K562 (cell line): ENCODE measurements around the gene FBXO36. TPM values are rescaled to one million over a fixed set of nuclear protein-coding genes. Genes with fewer than 3 reads are reported as not detected.
A peak's percentile ranks its signal among the peaks of the same experiment; 100 is the strongest.

Experiments used
- CTCF ChIP-seq, 3 experiments: IDR thresholded peaks in 2 of 3; conservative IDR thresholded peaks in 1 of 3; 2 replicates each; pipeline ENCODE4 v1.5.1; 2011 to 2012; ENCODE audit warnings: low read length in 3 of 3, mild to moderate bottlenecking in 3 of 3, control low read depth in 2 of 3, improper control_type of control experiment in 1 of 3, inconsistent platforms in 1 of 3, low read depth in 1 of 3, mixed read lengths in 1 of 3, moderate library complexity in 1 of 3; ENCODE audit not compliant: insufficient read depth in 2 of 3
- CXXC5 ChIP-seq: fragments of 250-450 bp; sonication (Bioruptor Pico); IDR thresholded peaks from 2 replicates; pipeline ENCODE4 v1.8.0; 2022; ENCODE audit warnings: inconsistent platforms, mild to moderate bottlenecking, moderate library complexity
- HMG20A ChIP-seq: fragments of 450-650 bp; formaldehyde crosslinking; conservative IDR thresholded peaks from 2 replicates; pipeline ENCODE4 v1.4.0; 2020; ENCODE audit warnings: mild to moderate bottlenecking, mixed read lengths
- IRF9 ChIP-seq: fragments of 450-650 bp; IDR thresholded peaks from 2 replicates; pipeline ENCODE4 v1.6.1; 2016; ENCODE audit warnings: missing biosample characterization, missing genetic modification characterization
- MCM7 ChIP-seq, 2 experiments: fragments of 450-650 bp; IDR thresholded peaks; 2 replicates each; pipeline ENCODE4 v1.6.1; 2016 to 2018
- NCOR1 ChIP-seq: fragments of 450-650 bp; IDR thresholded peaks from 2 replicates; pipeline ENCODE4 v1.6.1; 2016; ENCODE audit warnings: mild to moderate bottlenecking, moderate library complexity
- NKRF ChIP-seq: fragments of 450-650 bp; IDR thresholded peaks from 2 replicates; pipeline ENCODE4 v1.6.1; 2016; ENCODE audit warnings: borderline replicate concordance
- U2AF1 ChIP-seq: fragments of 200-400 bp; formaldehyde crosslinking; optimal IDR thresholded peaks from 2 replicates; pipeline ENCODE3; 2017; ENCODE audit warnings: mild to moderate bottlenecking, low read depth, low read length, moderate library complexity
- polyA plus RNA-seq, 8 experiments: library from polyadenylated mRNA; depleted of rRNA in 4 of 8; stranded (reverse) in 5 of 8; unstranded in 3 of 8; fragments of >200 nt; fragmentation: Nextera tagmentation in 2 of 8; fragmentation: Illumina TruSeq in 1 of 8; extraction: Ambion mirVana in 2 of 8; extraction: Trizol in 1 of 8; gene quantifications; 2 replicates each; pipeline versions ENCODE4 v1.2.1 to v1.2.3, GENCODE V29; 2011 to 2014; ENCODE audit warnings: inconsistent platforms in 1 of 8, missing spikeins in 1 of 8
- total RNA-seq, 7 experiments: library from RNA; depleted of rRNA in 6 of 7; stranded (reverse); fragments of >200 nt in 6 of 7; fragmentation: Illumina TruSeq in 2 of 7; extraction: Trizol in 2 of 7; gene quantifications; 2 replicates each; pipeline versions ENCODE4 v1.2.1 to v1.2.3, GENCODE V29; 2011 to 2021; ENCODE audit warnings: low replicate concordance in 1 of 7

FBXO36 gene
- total and polyA plus RNA-seq, 9 of the 15 experiments (the other 6 are each of a cell fraction or from before 2014, with no cell fraction given), result 0.40 to 0.91 (median 0.58) TPM

GRCh38 chr2:229910832-229911412, 11.4 kb upstream of the FBXO36 start (continued):
- no peak for TF ChIP-seq NKRF
- TF ChIP-seq U2AF1, result no peak
- TF ChIP-seq MCM7 (IDR thresholded peaks at IDR 0.05), result no peak
- TF ChIP-seq CXXC5 (CRISPR knock-in tag), result no peak
- no peak for TF ChIP-seq IRF9
- no peak for TF ChIP-seq NCOR1
- peak in 2 of 3 experiments; percentile 35 to 38; a peak in 3 of 6 replicates for TF ChIP-seq CTCF (IDR thresholded peaks at IDR 0.05 in 2 of 3, conservative IDR thresholded peaks at IDR 0.05 in 1 of 3; ENCODE audit: insufficient read depth in 2 of 3, low read depth in 1 of 3, low read length in 3 of 3)
- no peak for TF ChIP-seq HMG20A (CRISPR knock-in tag)
- TF ChIP-seq, all 486 proteins: peak for 3
